ENCODE data around the gene CEP76.
A peak's percentile ranks its signal among the peaks of the same experiment; 100 is the strongest.
"Not testable (repeated sequence)": the region's sequence is repeated elsewhere in the genome, so short reads cannot be mapped to it uniquely, and the experiment has no call there.

The CEP76 gene

DNA sequence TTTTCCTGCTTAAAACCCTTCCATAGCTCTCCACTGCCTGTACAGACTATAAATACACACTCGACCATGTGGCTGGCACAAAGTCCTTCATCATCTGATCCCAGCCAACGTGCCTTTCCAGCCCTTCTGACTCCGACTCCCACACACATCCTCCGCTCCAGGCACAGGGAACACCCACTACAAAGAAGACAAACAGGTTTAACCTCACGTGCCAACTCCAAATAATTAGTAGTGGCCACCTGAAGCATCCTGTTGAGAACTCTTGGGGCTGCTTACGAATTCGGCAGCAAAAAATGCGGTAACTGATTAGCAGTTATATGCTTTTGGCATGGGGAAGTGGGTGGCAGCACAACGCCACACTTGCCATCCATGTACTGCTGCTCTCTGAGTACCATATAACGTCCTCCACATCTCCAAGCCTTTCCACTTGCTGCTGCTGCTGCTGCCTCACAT is 56.7 kb downstream of the CEP76 start:
- no peak overlapping the region for H3K4me3 ChIP-seq (replicated peaks in 1 of 2; ENCODE audit: low read depth in 2 of 2, low read length in 2 of 2)
- DNase-seq (ENCODE audit: low read depth in 2 of 2), result peak in 1 of 2 donors; percentile 69
- TF ChIP-seq, protein P1, sequence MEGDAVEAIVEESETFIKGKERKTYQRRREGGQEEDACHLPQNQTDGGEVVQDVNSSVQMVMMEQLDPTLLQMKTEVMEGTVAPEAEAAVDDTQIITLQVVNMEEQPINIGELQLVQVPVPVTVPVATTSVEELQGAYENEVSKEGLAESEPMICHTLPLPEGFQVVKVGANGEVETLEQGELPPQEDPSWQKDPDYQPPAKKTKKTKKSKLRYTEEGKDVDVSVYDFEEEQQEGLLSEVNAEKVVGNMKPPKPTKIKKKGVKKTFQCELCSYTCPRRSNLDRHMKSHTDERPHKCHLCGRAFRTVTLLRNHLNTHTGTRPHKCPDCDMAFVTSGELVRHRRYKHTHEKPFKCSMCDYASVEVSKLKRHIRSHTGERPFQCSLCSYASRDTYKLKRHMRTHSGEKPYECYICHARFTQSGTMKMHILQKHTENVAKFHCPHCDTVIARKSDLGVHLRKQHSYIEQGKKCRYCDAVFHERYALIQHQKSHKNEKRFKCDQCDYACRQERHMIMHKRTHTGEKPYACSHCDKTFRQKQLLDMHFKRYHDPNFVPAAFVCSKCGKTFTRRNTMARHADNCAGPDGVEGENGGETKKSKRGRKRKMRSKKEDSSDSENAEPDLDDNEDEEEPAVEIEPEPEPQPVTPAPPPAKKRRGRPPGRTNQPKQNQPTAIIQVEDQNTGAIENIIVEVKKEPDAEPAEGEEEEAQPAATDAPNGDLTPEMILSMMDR (IDR thresholded peaks at IDR 0.05; ENCODE audit: low read depth, low read length), result no peak

DNA sequence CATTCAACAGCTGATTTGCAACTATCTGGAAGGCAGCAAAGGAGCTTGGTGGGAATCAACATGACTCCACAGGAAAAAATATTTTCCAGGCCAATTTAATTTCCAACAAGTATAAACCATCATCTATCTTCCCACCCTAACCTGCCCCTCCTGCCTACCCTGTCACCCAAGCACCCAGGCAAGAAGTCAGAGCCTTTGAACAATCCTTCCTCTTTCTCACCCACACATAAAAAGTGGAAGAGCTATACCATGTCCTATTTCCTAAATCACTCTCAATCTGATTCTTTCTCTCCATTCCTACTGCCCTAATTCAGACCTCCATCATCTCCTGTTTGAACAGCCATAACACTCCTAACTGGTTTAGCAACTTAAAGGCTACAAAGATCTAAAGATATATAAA is 57.3 kb downstream of the CEP76 start:
- TF ChIP-seq, protein P1 (IDR thresholded peaks at IDR 0.05; ENCODE audit: low read depth, low read length), result no peak
- no peak for DNase-seq (ENCODE audit: low read depth in 2 of 2)
- H3K4me3 ChIP-seq (replicated peaks in 1 of 2; ENCODE audit: low read depth in 2 of 2, low read length in 2 of 2), result no peak overlapping the region

DNA sequence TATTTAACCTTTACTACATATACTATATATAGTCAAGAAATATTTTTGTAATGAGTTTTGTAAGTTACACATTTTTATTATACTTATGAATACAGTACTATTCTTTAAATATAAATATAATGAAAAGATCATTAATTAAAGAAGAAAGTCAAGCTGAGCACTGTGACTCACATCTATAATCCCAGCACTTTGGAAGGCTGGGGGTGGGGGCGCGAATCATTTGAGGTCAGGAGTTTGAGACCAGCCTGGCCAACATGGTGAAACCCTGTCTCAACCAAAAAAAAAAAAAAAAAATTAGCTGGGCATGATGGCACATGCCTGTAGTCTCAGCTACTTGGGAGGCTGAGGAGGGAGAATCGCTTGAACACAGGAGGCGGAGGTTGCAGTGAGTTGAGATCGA is 58.8 kb downstream of the CEP76 start:
- not testable (repeated sequence) for DNase-seq (ENCODE audit: low read depth in 2 of 2); H3K4me3 ChIP-seq (replicated peaks in 1 of 2; ENCODE audit: low read depth in 2 of 2, low read length in 2 of 2)

DNA sequence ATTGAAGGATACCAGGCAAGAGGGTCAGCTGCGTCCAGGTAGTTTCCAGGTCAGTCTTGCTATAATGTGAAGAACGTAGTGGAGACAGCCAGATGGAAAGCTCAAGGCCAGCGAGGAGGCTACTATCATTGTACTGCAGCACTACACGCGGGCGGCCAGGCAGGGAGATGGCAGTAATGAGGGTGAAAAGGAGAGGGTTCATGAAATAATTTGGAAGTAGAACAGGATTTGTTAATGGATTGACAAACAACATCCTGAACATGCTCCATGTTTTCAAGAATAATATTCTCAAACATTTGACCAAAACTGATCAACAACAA is 61.7 kb downstream of the CEP76 start:
- DNase-seq (ENCODE audit: low read depth in 2 of 2), result no peak
- no peak overlapping the region for H3K4me3 ChIP-seq (replicated peaks in 1 of 2; ENCODE audit: low read depth in 2 of 2, low read length in 2 of 2)
- TF ChIP-seq, protein P1 (IDR thresholded peaks at IDR 0.05; ENCODE audit: low read depth, low read length), result no peak

DNA sequence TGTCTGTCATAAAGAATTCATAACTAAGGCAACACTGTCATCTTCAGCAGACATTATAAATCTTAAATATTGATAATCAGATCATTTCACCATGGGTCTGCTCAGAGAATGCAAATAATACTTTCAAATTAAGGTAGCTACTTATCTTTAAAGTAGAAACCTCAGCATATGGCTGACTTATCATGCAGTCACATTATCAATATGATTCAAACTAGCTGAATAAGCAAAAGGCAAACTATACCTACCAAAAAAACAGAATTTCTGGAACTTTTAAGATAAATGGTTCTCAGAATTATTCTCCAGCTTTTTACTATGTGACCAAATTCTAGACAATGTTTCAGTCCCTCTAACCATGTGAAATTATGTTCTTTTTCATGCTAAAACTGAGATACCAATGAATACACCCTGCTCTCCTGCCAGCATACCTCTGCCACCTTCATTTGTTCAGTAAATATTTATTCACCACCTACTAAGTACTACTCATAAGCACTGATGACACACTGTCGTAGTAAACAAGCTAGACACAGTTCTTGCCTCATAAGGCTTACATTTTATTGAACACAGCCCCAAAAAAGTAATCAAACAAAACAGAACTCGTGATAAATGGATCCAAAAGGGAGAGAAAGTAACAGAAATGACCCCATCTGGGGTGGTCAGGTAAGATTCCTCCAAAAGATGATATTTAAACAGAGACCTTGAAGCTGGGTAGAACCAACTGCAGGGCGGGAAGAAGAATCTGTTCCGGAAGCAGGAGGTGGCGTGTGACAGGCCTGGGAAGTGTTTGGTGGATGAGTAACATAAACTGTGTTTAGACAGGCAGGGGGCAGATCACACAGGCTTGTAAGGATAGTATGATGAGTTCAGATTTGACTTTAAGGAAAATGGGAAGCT is 62.3 kb downstream of the CEP76 start:
- peak; percentile 69 to 87 for DNase-seq (ENCODE audit: low read depth in 2 of 2)
- no peak overlapping the region for H3K4me3 ChIP-seq (replicated peaks in 1 of 2; ENCODE audit: low read depth in 2 of 2, low read length in 2 of 2)
- TF ChIP-seq, protein P1 (IDR thresholded peaks at IDR 0.05; ENCODE audit: low read depth, low read length), result peak; percentile 19

DNA sequence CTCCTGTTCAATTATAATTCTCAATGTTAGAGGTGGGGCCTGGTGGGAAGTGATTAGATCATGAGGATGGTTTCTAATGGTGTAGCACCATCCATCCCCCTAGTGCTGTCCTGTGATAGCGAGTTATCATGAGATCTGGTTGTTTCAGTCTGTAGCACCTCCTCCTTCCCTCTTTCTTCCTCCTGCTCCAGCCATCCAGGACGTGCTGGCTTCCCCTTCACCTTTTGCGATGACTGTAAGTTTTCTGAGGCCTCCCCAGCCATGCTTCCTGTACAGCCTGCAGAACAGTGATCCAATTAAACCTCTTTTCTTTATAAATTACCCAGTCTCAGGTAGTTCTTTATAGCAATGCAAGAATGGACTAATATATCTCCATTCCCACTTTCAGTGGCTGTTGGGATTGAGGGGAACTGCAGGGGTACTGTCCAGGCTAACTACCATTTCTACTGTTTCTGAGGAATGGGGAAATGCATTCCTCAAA is 63.8 kb downstream of the CEP76 start:
- no peak for DNase-seq (ENCODE audit: low read depth in 2 of 2)
- TF ChIP-seq, protein P1 (IDR thresholded peaks at IDR 0.05; ENCODE audit: low read depth, low read length), result no peak
- no peak overlapping the region for H3K4me3 ChIP-seq (replicated peaks in 1 of 2; ENCODE audit: low read depth in 2 of 2, low read length in 2 of 2)

DNA sequence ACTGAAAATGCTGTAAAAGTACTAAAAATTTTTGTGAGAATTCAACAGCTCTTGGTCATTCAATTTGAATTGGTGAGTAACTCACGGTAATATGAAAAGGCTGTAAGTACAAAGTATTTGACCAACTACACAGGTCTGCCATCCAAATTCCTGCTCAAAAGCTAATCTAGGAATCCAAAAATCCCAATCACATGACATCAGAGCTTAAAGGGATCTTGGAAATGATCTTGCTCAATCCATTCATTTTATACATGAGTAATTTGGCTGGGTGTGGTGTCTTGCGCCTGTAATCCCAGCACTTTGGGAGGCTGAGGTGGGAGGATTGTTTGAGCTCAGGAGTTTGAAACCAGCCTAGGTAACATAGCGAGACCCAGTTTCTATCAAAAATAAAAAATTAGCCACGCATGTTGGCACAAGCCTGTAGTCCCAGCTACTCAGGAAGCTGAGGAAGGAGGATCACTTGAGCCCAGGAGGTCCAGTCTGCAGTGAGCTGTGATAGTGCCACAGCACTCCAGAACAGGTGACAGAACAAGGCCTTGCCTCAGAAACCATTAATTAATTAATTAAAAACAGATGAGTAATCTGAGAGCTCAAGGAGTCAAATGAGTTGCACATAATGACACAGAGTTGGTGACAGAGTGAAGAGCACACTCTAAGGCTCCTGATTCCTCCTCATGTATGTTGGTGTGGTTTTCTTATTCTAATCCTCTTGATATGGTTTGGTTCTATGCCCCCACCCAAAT is 64.5 kb downstream of the CEP76 start:
- TF ChIP-seq, protein P1 (IDR thresholded peaks at IDR 0.05; ENCODE audit: low read depth, low read length), result no peak
- DNase-seq (ENCODE audit: low read depth in 2 of 2), result peak; percentile 58 to 84
- no peak overlapping the region for H3K4me3 ChIP-seq (replicated peaks in 1 of 2; ENCODE audit: low read depth in 2 of 2, low read length in 2 of 2)

All from cardiac fibroblast (primary cell).